ENCODE results near the gene DCUN1D3.

- TF ChIP-seq CTCF (conservative IDR thresholded peaks at IDR 0.05 in 1 of 2, IDR thresholded peaks at IDR 0.05 in 1 of 2; ENCODE audit: low read depth in 1 of 2, low read length in 2 of 2) (no peak), EZH2 (IDR thresholded peaks at IDR 0.05; ENCODE audit: low read length, missing control alignments) (no peak)
Measured at GRCh38 chr16:20866145-20866772, 33.9 kb downstream of the DCUN1D3 start.

Data from fibroblast of lung (primary cell).